ENCODE measurements around the gene CAPN5. TPM values are rescaled to one million over a fixed set of nuclear protein-coding genes. Genes with fewer than 3 reads are reported as not detected.

The CAPN5 gene
- total and polyA plus RNA-seq, 2 of the 8 experiments (the other 6 are each of a cell fraction or from before 2014, with no cell fraction given): 21.5 to 22.4 TPM

- H3K14ac ChIP-seq (ENCODE audit: insufficient read length): no peak overlapping the region
- peak overlapping the region; percentile 63; the same call in 1 of the 2 replicates for H2BK12ac ChIP-seq (ENCODE audit: low read depth, low read length)
- DNase-seq (ENCODE audit: low read depth in 1 of 2, low spot score in 2 of 2) (no peak), FAIRE-seq (no peak)
- no peaks in the 10 kb centered on the region for H3K9me3 ChIP-seq (ENCODE audit: insufficient read depth in 2 of 2, low read depth in 1 of 2, low read length in 1 of 2)
- H3K56ac ChIP-seq (replicated peaks; ENCODE audit: insufficient read length, low read depth, low read length): no peak overlapping the region
- no peaks in the 10 kb centered on the region for H3K79me1 ChIP-seq (ENCODE audit: low read depth, low read length)
- H2BK5ac ChIP-seq (ENCODE audit: low read depth, low read length): no peak overlapping the region
- WGBS, 2 experiments (ENCODE audit: extremely low coverage in 1 of 2, insufficient coverage in 1 of 2, insufficient read length in 1 of 2, insufficient replicate concordance in 2 of 2, low coverage in 1 of 2, low lambda C conversion rate in 2 of 2, missing lambda C conversion rate in 1 of 2): 85% methylated on average over 10 of the region's 10 CpGs; no CpG with 5 or more reads in 1 of the 2 experiments
- H2AFZ ChIP-seq (ENCODE audit: low read length): no peak overlapping the region
- 0 out of 2 replicates have a peak overlapping the region, but pooled peaks have one; percentile 65 for H2AK5ac ChIP-seq (ENCODE audit: low read depth, low read length)
- peaks cover 0 to 11% (median 5%) of the 10 kb centered on the region in 4 experiments; a peak in 6 of 7 replicates for H3K4me1 ChIP-seq (replicated peaks in 1 of 4; ENCODE audit: control insufficient read depth in 3 of 4, insufficient read depth in 4 of 4, low read length in 3 of 4)
- no peaks in the 10 kb centered on the region for H3K36me3 ChIP-seq (ENCODE audit: control insufficient read depth in 2 of 4, insufficient read depth in 4 of 4, low read length in 3 of 4)
- no peak overlapping the region for H2BK120ac ChIP-seq (replicated peaks; ENCODE audit: low read depth, low read length)
- H2BK15ac ChIP-seq (ENCODE audit: low read length): peak overlapping the region; percentile 81; the same call in 1 of the 2 replicates
- no peak overlapping the region for H4K5ac ChIP-seq (ENCODE audit: insufficient read length, low read depth, low read length)
- H3K23ac ChIP-seq (ENCODE audit: insufficient read length): no peak overlapping the region
- ChIA-PET POLR2A (ENCODE audit: partially characterized antibody) (interaction anchor here (1.5 to 2.6 kb wide), 3 partner anchors 10 to 35 kb away, joined by 3 to 14 read pairs (median 6); no protein-coding TSS in a partner anchor), CTCF (ENCODE audit: partially characterized antibody) (interaction anchor here (0.7 to 16.2 kb wide), 13 partner anchors 16 to 49 kb away, joined by 3 to 104 read pairs (median 3); partner anchors contain the start of gene MYO7A)
- H4K20me1 ChIP-seq (replicated peaks in 1 of 2; ENCODE audit: control insufficient read depth in 1 of 2, insufficient read depth in 2 of 2, low read length in 2 of 2): no peaks in the 10 kb centered on the region
- H3K18ac ChIP-seq (ENCODE audit: extremely low read depth, low read length): no peak overlapping the region; the same call in 1 of the 2 replicates
- H3K4me2 ChIP-seq (ENCODE audit: insufficient read depth in 1 of 2, low read depth in 2 of 2, low read length in 2 of 2): no peak overlapping the region; a peak in 1 of 4 replicates
- H3K27me3 ChIP-seq (replicated peaks in 1 of 4; ENCODE audit: control insufficient read depth in 3 of 4, extremely low read depth in 1 of 4, insufficient read depth in 3 of 4, low read length in 3 of 4): peaks cover 0 to 2% (median 0%) of the 10 kb centered on the region in 4 experiments; a peak in 2 of 7 replicates
- H3K4me3 ChIP-seq (ENCODE audit: extremely low read depth in 1 of 4, insufficient read depth in 2 of 4, low read depth in 3 of 4, low read length in 4 of 4): no peak overlapping the region
- H3K27ac ChIP-seq (ENCODE audit: low read depth, low read length): no peak overlapping the region
- H4K91ac ChIP-seq (replicated peaks; ENCODE audit: insufficient read length, low read length): peak overlapping the region; percentile 78
- no peaks in the 10 kb centered on the region for H3K79me2 ChIP-seq (ENCODE audit: control insufficient read depth in 1 of 2, insufficient read depth in 2 of 2, low read length in 2 of 2)
- no peak overlapping the region for H3K9ac ChIP-seq (replicated peaks in 1 of 4; ENCODE audit: extremely low read depth in 1 of 4, low read depth in 3 of 4, low read length in 3 of 4)
- H4K8ac ChIP-seq (ENCODE audit: extremely low read depth, insufficient read depth, low read length): no peak overlapping the region; the same call in 1 of the 2 replicates
- no peak overlapping the region for H3K4ac ChIP-seq (replicated peaks; ENCODE audit: insufficient read length, low read depth, low read length)
- H3K23me2 ChIP-seq (ENCODE audit: low read depth, low read length): peaks cover 7% of the 10 kb centered on the region; the same call in 1 of the 2 replicates
- H2BK20ac ChIP-seq (ENCODE audit: low read length): no peak overlapping the region
- TF ChIP-seq BRCA1 (IDR thresholded peaks at IDR 0.05; ENCODE audit: low read depth, low read length) (no peak), FOSL1 (IDR thresholded peaks at IDR 0.05; ENCODE audit: insufficient read depth, low read depth, low read length) (no peak), POLR2A (IDR thresholded peaks at IDR 0.05; ENCODE audit: control extremely low read depth in 1 of 2, low read depth in 2 of 2, low read length in 2 of 2) (no peak), ATF3 (IDR thresholded peaks at IDR 0.05; ENCODE audit: insufficient read depth, low read depth, low read length) (no peak), PHF8 (conservative IDR thresholded peaks at IDR 0.05; ENCODE audit: low read depth, low read length) (no peak), CREB1 (IDR thresholded peaks at IDR 0.05) (no peak)
Observed at GRCh38 chr11:77146261-77147035, 79.7 kb downstream of the CAPN5 start.
